Measurements from ENCODE around the gene ZCCHC10. TPM values are rescaled to one million over a fixed set of nuclear protein-coding genes. Genes with fewer than 3 reads are reported as not detected.

ZCCHC10 gene
- polyA plus RNA-seq (2012; ENCODE audit: missing spikeins): 27.7 TPM

DNA sequence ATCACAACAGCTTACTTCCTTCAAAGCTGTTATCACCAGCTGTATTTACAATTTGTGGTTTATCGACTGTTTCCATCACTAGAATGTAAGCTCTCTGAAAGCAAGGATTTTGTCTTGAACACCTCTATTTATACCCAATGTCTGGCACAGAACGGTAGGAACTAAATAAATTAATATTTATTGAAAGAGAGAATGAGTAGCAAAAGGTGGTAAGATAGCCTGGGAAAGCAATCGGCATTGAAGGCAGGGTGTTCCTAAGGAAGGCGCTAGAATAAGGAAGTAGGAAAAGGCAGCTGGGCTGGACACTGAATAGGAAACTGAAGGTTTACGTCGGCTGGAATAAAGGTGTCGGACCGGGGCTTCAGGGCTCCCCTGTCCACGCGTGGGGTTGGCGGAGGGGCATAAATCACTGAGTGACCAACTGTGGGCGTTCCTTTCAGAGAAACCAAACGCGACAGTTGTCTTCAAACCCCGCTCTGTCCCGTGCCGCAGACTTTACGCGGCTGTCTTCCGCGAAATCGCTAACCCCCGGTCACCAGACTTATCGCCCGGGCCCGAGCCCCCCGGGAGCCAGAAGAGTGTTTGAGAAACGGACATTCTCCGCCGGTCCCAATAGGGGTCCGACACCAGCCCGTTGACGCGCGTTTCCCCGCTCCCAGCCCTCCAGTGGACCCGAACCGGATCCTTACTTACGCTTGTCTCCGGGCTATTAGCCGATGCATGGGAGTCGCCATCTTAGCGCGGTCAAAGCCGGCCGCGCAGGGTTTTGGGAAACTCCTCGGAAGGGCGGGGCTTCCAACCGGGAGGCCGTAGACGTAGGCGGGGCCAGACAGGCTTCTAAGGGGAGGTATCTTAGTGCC is at the start of gene ZCCHC10:
Gene ZCCHC10, minus strand, starts transcription at position 746 of the 860 bp plus-strand sequence. Its CDS starts 12 bp downstream, at position 734.
- TF ChIP-seq POLR2AphosphoS5 (IDR thresholded peaks at IDR 0.05; ENCODE audit: low read depth, low read length) (peak; percentile 82; the same call in 1 of the 2 replicates), POLR2A (IDR thresholded peaks at IDR 0.05; ENCODE audit: low read depth, low read length) (peak; percentile 94), TAF1 (IDR thresholded peaks at IDR 0.05; ENCODE audit: borderline replicate concordance, low read depth, low read length) (peak; percentile 88)
- peak; percentile 84 for DNase-seq (ENCODE audit: insufficient read length)
- peak; percentile 84 for FAIRE-seq

DNA sequence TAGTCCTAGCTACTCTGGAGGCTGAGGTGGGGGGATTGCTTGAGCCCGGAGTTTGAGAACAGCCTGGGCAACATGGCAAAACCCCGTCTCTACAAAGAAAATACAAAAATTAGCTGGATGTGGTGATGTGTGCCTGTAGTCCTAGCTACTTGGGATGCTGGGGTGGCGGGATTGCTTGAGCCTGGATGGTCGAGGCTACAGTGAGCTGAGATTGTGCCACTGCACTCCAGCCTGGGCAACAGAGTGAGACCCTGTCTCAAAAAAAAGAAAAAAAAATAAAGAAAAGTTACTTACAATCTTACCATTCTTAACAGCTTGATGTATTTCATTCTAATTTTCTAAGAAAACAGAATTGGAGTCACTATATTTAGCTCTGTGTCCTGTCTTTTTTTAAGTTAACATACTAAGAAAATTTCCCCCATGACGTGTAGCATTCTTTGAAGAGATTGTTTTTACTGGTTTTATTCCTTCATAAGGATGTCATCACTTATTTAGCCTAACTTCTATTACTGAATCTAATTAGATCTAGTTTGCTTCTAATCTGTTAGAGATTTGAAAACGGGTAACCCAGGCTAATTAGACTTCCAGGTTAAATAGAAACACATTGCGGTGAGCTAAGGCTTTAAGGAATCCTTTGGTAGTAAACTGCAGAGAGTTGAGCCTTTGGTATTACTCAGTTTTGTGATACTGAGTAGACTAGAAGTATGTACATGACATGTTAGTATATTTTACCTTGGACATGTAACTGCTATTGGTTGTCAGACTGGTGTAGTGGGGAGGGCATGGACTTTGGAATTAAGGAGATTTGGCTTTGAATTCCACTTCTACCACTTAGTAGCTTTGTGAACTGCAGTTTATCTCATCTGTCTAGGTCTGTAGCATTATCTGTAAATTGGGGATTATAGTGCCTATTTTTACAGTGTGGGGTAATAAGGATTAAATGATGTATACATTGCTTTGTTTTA is 49.5 kb upstream of the ZCCHC10 start:
- DNase-seq (ENCODE audit: insufficient read length) (no peak), FAIRE-seq (peak; percentile 38)
- no peak for TF ChIP-seq TAF1 (IDR thresholded peaks at IDR 0.05; ENCODE audit: borderline replicate concordance, low read depth, low read length)
- no peak for TF ChIP-seq POLR2AphosphoS5 (IDR thresholded peaks at IDR 0.05; ENCODE audit: low read depth, low read length)
- no peak for TF ChIP-seq POLR2A (IDR thresholded peaks at IDR 0.05; ENCODE audit: low read depth, low read length)

DNA sequence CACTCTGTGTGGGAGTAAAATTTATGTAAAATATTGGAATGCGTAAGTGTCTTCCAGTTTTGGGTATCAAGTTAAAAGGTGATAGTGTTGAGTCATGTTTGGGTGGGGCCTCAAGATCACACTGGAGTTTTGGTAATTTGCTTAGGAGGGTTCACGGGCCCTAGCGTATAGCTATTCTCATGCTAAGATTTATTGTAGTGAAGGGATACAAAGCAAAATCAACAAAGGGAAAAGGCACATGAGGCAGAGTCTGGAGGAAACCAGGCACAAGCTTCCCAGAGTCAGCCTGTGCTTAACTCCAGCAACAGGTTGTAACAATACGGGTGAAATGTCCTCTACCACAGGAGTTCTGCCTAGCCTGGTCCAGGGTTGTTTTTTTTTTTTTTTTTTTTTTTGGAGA is 45.7 kb upstream of the ZCCHC10 start:
- TF ChIP-seq POLR2AphosphoS5 (IDR thresholded peaks at IDR 0.05; ENCODE audit: low read depth, low read length): no peak
- no peak for TF ChIP-seq POLR2A (IDR thresholded peaks at IDR 0.05; ENCODE audit: low read depth, low read length)
- FAIRE-seq (no peak), DNase-seq (ENCODE audit: insufficient read length) (no peak)

DNA sequence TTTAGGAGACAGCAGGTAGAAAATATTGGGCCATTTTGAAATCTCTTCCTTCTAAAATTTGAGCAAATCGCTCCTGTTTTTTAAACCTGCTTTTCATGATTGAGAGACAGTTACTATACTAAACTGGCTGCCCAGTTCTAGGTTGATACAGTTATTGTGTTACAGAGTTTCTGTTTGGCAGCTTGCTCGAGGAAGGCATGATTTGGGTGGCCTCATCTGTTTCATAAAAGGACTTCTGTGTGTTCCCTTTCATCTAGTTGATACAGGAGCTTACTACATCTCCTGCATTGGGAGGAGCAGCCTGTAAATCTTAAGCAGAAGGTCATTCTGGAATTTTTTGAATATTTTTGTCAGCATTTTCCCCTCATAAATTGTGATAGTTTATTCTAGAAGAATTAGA is 39.7 kb upstream of the ZCCHC10 start:
- no peak for DNase-seq (ENCODE audit: insufficient read length)
- TF ChIP-seq TAF1 (IDR thresholded peaks at IDR 0.05; ENCODE audit: borderline replicate concordance, low read depth, low read length): no peak
- no peak for TF ChIP-seq POLR2A (IDR thresholded peaks at IDR 0.05; ENCODE audit: low read depth, low read length)
- no peak for TF ChIP-seq POLR2AphosphoS5 (IDR thresholded peaks at IDR 0.05; ENCODE audit: low read depth, low read length)
- no peak for FAIRE-seq

DNA sequence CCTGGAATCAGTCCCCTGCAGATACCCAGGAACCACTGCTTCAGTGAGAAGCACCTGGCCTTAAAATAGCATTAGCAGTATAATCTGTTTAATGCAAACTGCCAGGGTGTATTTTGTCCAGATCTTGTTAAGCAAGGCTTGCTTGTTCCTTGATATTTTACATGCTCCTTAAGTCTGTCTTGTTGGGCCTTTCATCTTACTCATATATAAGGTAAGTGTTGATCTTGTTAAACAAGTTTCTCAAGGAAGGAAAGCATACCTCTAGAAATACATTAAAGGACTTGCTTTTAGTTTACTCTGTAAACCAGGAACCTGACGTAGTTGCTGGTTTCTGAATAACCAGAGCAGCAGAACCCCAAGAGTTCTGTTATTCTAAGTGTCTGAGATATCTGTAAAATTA is 39.1 kb upstream of the ZCCHC10 start:
- FAIRE-seq (no peak), DNase-seq (ENCODE audit: insufficient read length) (no peak)
- TF ChIP-seq POLR2A (IDR thresholded peaks at IDR 0.05; ENCODE audit: low read depth, low read length): no peak
- no peak for TF ChIP-seq POLR2AphosphoS5 (IDR thresholded peaks at IDR 0.05; ENCODE audit: low read depth, low read length)
- no peak for TF ChIP-seq TAF1 (IDR thresholded peaks at IDR 0.05; ENCODE audit: borderline replicate concordance, low read depth, low read length)

DNA sequence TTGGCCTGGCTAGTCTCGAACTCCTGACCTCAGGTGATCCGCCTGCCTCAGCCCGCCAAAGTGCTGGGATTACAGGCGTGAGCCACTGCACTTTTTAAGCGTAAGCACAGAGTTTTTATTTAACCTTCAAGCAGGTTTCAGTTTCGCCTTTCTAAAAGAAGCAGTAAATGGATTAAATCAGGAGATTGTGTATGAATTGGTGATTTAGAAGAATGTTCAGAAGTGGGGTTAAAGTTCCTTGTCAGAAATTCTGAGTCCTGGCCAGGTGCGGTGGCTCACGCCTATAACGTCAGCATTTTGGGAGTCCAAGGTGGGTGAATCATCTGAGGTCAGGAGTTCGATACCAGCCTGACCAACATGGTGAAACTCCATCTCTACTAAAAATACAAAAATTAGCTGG is 37.6 kb upstream of the ZCCHC10 start:
- DNase-seq (ENCODE audit: insufficient read length): no peak
- TF ChIP-seq POLR2AphosphoS5 (IDR thresholded peaks at IDR 0.05; ENCODE audit: low read depth, low read length) (no peak), TAF1 (IDR thresholded peaks at IDR 0.05; ENCODE audit: borderline replicate concordance, low read depth, low read length) (no peak), POLR2A (IDR thresholded peaks at IDR 0.05; ENCODE audit: low read depth, low read length) (no peak)
- FAIRE-seq: no peak

DNA sequence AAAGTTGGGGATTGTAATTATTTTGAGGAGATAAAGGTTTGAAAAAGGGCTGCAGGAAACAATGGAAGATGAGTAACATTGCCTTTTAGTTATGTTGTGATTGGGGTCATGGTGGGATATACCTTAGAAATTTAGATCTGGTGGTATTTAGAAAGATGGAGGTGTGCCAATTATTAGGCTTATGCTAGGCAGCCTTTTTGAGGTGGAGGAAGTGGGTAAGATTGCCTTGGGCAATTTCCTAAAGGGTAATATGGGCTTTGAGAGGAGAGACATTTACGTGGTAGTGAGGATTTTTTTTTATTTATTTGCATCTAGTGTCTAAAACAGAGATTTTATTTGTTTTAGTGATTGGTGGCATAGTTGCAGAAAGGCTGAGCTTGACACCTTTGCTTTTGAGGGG is 35.9 kb upstream of the ZCCHC10 start:
- FAIRE-seq (no peak), DNase-seq (ENCODE audit: insufficient read length) (no peak)
- no peak for TF ChIP-seq TAF1 (IDR thresholded peaks at IDR 0.05; ENCODE audit: borderline replicate concordance, low read depth, low read length)

DNA sequence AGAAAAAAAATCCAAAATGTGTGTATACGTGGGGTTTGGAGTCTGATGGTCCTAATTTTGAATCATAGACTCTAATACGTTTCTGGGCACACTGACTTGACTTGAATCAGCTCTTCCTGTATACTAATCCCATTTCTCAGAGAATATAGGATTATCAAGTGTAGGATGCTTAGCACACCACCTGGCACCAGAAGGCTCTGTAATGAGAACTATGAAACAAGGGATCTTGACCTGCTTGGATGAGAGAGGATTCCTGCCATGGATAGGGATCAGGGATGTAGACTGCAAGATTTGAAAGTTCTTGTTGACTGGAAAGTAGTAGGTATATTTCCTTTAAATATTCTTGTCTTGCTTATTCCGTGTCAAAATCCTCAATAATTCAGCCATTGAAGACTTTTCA is 33.3 kb upstream of the ZCCHC10 start:
- no peak for TF ChIP-seq TAF1 (IDR thresholded peaks at IDR 0.05; ENCODE audit: borderline replicate concordance, low read depth, low read length)
- DNase-seq (ENCODE audit: insufficient read length) (no peak), FAIRE-seq (no peak)

DNA sequence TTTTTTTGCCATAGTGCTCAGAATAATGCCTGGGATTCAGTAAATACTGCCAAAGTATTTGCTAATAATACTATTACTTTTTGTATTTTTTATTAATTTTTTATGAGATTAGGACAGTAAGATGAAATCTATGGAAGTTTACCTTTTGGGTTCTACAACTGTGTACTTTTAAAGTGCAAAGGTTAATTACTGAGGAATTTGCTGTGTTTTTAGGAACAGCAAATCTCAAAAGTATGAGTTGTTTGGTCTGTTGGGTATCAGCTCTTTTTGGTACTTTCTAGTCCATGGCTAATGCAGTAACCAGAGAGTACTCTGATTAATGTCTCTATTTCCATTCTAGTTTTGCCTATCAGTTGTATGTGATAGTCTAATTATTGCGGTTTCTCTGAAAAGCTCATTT is 30.5 kb upstream of the ZCCHC10 start:
- TF ChIP-seq POLR2A (IDR thresholded peaks at IDR 0.05; ENCODE audit: low read depth, low read length) (no peak), TAF1 (IDR thresholded peaks at IDR 0.05; ENCODE audit: borderline replicate concordance, low read depth, low read length) (no peak), POLR2AphosphoS5 (IDR thresholded peaks at IDR 0.05; ENCODE audit: low read depth, low read length) (no peak)
- FAIRE-seq: no peak

DNA sequence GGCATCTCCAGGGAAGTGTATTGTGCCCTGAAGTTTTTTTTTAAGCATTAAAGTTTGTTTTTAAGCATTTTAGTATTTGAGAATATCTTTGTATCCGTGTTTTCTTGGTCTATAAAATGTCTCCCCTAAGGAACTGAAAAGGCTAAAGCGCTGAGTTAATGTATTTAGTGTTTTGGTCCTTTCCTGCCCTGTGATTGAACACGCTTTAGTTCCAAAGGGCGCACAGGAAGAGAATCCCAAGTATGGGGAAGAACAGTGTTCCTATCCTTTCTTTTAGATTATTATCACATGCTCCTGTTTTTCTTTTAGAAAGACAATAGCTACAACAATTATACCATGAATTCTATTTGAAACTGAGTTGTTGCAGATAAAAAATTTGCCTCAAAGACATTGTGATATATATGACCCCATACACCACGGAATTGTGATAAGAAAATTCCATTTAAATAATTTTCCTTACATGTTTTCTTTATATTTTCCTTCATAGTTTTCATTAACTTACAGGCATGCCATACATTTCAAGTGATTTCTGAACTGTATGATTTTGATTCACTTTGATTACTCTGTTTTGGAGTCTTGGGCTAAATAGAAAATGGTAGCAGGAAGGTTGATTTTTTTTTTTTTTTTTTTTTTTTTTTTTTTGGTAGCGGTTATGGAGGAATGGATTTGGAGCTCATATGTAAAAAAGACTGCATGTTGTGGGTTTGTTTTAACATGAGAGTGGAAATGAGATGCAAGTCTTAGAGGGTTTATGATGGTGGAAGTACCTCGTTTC is 28.5 kb upstream of the ZCCHC10 start:
- no peak for FAIRE-seq
- no peak for TF ChIP-seq POLR2A (IDR thresholded peaks at IDR 0.05; ENCODE audit: low read depth, low read length)
- TF ChIP-seq POLR2AphosphoS5 (IDR thresholded peaks at IDR 0.05; ENCODE audit: low read depth, low read length): no peak
- no peak for TF ChIP-seq TAF1 (IDR thresholded peaks at IDR 0.05; ENCODE audit: borderline replicate concordance, low read depth, low read length)
- no peak for DNase-seq (ENCODE audit: insufficient read length)

More for the DNA sequence above, 30.5 kb upstream of the ZCCHC10 start:
- DNase-seq (ENCODE audit: insufficient read length): no peak

DNA sequence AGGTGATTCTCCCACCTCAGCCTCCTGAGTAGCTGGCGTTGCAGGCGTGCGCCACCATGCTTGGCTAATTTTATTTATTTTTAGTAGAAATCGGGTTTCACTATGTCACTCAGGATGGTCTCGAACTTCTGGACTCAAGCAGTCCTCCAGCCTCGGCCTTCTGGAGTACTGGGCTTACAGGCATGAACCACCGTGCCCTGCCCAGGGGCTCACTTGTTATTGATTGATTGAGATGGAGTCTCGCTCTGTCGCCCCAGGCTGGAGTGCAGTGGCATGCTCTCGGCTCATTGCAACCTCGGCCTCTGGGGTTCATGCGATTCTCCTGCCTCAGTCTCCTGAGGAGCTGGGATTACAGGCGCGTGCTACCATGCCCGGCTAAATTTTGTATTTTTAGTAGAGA is 27.1 kb upstream of the ZCCHC10 start:
- DNase-seq (ENCODE audit: insufficient read length) (no peak), FAIRE-seq (no peak)
- TF ChIP-seq POLR2AphosphoS5 (IDR thresholded peaks at IDR 0.05; ENCODE audit: low read depth, low read length): no peak
- TF ChIP-seq TAF1 (IDR thresholded peaks at IDR 0.05; ENCODE audit: borderline replicate concordance, low read depth, low read length): no peak
- no peak for TF ChIP-seq POLR2A (IDR thresholded peaks at IDR 0.05; ENCODE audit: low read depth, low read length)

Measured in GM12892 (cell line).